Stimulated activated CD4-positive, alpha-beta T cell treated with anti-CD3 and anti-CD28 coated beads, TNF-alpha, amount 100 ng/mL, for 1 hour (primary cell): Measurements from ENCODE around the gene ERAS.
"Not testable (repeated sequence)": the region's sequence is repeated elsewhere in the genome, so short reads cannot be mapped to it uniquely, and the experiment has no call there.

Experiments used
- DNase-seq, 3 donors: peaks; one replicate each; pipeline ENCODE4 v3.0.0-alpha.2; 2020; ENCODE audit warnings: low read depth in 3 of 3, low spot score in 1 of 3

Gene ERAS

DNA sequence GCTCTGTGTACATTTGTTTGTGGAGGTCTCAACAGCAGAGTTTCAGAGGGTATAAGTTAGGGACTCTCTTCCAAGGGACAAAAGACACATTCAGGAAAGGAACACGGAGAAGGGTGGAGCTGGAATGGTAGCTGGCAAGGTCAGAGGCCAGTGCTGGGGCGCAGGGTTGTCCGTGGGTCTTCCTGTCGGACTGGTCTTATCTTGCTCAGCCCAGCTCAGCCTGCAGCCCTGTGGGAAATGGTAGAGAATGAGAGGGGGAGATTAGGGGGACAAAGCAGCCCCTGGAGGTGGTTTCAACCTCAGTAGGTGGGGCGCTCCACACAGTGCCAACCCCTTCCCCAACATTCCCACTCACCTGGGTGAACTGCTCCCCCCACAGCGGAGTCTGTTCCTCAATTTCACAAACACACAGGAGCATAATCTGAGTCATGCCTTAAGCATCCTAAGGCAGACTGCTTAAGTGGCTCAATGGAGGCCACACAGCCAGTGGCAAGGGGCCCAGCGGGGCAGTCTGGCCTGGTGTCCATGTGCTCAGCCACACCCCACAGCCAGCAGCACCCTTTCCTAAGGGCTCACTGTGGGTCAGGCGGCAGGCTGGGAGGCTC, 31.3 kb upstream of the ERAS start:
- DNase-seq, result no peak

DNA sequence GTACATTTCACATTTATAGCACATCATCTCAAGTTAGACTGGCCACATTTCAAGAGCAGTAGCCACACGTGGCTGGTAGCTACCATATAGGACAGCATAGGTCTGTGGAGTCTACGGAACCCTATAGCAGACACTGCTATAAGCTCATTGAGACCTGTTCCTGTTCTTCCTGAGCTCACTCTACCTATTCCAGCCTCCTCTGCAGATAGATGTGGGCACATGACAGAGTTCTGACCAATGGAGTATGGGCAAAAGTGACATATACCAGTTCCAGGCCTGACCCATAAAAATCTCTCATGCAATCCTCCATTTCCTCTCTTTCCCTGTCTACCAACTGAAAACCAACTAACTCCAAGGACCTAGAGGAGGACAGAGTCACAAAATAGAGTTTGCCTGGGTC, 28.0 kb upstream of the ERAS start:
- no peak for DNase-seq

DNA sequence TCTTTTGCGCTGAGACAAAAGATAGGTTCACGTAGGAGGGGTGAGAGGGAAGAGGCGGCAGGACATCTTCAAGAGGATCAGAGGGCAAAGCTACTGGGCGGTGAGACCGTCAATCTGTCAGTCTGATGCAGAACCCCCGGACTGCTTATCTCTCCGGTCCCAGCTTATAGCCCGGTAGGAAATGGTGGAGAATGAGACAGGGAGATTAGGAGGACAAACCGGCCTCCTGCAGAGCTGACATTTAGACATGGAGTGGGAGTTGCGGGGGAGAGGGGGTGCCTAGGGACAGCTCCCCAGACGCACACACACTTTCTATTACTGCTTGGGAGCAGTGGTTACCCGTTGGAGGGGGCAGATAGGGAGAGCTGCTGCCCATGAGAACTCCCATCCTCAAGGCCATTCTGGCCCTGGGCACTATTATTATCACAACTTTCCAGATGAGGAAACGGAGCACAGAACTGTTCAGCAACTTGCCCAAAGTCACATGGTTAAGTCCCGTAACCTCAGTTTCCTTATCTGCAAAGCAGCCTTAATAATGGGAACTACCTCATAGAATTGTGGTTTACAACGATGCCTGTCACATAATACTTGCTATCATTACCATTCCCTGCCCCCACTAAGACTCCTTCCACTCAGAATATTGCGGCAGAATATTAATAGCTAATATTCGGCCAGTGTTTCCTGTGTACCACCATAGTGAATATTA, 25.6 kb upstream of the ERAS start:
- DNase-seq, result no peak

DNA sequence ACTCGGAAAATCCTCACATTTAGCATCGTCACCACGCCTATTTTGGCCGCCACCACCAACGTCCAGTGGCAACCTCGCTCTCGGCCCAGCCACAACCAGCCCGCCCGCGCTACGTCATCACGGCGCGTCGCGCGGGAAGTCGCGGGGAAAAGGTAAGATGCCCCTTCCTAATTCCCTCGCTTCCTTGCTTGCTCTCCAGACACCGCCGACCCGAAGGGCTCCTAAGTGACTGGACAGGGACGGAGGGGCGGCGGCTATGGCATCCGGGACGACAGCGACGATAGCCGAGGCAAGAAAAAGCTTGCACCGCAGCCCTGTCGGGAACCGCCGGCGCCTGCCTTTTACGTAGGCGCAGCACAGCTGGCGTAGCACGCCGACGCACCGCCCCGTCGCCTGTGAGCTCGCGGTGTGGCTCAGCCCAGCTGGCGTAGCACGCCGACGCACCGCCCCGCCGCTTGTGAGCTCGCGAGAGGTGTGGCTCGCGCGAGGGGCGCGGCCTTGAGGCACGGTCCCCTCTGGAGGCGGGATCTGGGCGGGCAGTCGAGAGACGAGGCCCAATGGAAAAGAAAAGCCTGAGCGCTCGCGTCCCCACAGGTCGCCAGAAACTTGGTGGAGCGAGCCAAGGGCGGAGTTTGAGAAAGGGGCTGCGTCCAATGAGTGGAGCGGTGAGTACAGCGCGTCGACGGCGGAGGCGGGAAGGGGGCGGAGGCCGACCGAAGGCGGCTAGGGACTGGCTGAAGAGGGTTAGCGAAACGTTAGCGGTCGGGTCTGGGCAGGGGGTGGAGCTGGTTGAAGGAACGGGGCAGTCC, 24.8 kb upstream of the ERAS start, which contains the start of gene HDAC6:
HDAC6 (plus strand) TSS at position 788 of the 809 bp plus-strand sequence. CDS start 626 bp downstream, outside the sequence.
- DNase-seq, result peak; percentile 80 to 88 (median 88)

DNA sequence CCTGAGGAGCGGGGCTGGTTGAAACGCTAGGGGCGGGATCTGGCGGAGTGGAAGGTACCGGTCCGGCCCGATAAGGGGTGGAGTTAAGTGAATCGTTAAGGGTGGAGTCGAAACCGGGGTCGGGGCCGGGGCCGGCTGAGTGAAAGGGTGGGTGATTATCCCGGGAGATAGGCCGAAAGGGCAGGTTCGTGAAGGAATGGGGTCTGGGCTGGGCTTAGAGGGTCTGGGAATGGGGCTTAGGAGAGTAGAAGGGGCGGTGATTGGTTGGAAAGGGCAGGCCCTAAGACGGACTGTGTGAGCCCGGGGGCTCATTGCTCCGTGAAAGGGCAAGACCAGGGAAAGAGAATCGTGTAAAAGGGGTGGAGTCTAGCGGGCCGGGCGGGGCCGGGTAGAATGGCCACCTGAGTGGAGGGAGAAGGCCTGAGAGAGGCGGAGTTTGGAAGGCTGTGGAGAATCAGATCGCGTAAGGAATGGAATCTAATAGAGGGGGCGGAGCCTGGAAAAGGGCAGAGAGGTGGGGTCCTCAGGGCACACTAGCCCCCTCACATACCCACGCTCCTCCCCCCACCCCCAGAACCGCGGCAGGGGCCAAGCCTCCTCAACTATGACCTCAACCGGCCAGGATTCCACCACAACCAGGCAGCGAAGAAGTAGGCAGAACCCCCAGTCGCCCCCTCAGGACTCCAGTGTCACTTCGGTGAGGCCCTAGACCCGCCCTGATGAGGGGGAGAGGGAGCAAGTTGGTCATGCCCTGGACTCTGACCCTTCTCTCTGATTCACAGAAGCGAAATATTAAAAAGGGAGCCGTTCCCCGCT, 24.0 kb upstream of the ERAS start:
- DNase-seq, result peak; percentile 8 to 45 (median 9)

DNA sequence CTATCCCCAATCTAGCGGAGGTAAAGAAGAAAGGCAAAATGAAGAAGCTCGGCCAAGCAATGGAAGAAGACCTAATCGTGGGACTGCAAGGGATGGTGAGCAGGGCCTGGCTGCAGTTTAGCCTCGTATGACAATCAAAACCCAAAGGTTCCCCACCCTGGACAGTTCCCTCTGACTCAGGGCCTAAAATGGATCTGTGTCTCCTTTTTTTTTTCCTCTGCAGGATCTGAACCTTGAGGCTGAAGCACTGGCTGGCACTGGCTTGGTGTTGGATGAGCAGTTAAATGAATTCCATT, 23.5 kb upstream of the ERAS start:
- no peak for DNase-seq

DNA sequence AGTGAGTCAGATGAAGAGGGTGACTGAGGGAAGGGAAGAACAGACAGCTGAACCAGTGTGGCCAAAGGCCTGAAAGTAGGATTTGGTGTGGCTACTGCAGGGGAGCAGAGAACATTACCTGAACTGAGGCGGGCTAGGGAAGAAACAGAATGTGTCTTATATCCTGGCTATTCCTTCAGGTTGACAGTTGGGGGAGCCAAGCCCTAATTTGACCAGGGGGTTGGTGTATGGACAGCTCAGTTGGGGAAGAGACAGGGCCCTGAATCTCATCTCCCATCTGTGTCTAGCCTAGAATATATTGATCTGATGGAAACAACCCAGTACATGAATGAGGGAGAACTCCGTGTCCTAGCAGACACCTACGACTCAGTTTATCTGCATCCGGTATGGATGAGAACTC, 20.2 kb upstream of the ERAS start:
- DNase-seq, result no peak

DNA sequence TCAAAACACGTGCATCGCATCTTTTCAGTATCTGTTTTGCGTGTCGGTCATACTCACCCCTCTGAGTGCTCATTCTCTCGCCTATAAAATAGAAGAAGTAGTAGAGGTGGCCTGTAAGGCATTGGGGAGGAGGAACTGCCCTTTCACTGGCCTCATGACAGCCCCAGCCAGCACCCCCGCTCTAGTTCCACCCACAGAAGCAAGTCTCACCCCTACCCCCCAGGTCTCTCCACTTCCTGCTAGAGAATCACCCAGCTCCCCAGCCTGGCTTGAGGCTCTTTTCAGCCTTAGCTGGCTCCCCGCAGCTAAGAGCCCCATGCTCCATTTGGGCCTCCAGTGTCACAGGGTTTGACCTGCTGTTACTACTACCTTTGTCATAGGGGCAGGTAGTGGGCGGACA, 12.7 kb upstream of the ERAS start:
- no peak for DNase-seq

DNA sequence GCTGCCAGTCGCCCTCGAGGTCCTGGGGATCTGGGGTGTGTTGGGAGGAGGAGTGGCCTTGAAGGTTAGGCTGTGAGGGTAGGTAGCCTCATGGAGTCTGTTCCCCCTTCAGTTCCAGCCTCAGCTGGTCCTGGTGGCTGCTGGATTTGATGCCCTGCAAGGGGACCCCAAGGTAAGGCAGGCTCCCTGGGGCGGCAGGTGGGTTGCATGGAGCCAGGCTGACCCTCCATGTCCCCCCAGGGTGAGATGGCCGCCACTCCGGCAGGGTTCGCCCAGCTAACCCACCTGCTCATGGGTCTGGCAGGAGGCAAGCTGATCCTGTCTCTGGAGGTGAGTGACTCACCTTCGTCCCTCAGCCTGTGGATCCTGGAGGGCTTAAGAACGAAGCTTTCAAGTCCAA, 11.6 kb upstream of the ERAS start:
- DNase-seq, result no peak

DNA sequence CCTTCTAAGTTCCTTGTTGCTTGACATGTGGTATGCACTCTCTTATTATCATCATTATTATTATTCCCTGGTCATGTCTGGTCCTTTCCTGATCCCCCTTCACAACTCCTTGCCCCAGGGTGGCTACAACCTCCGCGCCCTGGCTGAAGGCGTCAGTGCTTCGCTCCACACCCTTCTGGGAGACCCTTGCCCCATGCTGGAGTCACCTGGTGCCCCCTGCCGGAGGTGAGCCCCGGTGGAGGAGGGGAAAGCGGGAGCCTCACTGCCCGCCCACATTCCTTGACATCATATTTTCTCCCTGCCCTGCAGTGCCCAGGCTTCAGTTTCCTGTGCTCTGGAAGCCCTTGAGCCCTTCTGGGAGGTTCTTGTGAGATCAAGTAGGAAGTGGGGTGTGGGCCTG, 11.0 kb upstream of the ERAS start:
- no peak for DNase-seq

DNA sequence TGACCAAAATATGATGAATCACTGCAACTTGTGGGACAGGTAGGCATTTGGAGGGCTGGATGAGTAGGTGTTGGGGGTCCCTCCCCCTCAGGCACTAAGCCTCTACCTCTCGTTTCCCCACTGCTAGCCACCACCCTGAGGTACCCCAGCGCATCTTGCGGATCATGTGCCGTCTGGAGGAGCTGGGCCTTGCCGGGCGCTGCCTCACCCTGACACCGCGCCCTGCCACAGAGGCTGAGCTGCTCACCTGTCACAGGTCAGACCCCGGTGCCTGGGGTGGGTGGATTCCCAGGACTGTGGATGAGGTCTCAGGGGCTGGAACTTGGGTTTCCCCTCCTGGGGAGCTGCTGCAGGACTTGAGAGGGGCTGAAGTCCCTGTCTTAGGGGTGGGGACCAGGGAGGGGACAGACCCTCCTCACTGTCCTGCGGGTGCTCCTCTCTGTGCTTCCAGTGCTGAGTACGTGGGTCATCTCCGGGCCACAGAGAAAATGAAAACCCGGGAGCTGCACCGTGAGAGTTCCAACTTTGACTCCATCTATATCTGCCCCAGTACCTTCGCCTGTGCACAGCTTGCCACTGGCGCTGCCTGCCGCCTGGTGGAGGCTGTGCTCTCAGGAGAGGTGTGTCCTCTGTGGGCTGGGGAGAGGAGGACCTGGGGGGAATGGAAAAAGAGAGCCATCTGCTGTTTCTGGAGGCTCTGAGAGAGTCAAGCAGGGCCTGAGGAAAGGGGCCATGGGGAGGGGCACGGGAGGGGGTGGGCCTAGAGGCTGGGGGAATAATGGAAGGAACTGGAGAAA, 10.1 kb upstream of the ERAS start:
- no peak for DNase-seq

DNA sequence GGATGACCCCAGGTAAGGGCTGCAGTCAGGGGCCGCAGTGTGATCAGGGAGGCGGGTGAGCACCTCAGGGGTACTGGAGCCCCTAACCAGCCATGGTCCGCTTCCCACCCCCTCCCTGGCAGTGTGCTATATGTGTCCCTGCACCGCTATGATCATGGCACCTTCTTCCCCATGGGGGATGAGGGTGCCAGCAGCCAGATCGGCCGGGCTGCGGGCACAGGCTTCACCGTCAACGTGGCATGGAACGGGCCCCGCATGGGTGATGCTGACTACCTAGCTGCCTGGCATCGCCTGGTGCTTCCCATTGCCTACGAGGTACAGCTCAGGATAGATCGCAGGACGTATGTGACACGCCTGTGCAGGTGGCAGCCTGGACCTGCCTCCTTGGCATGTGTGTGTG, 8.2 kb upstream of the ERAS start:
- no peak for DNase-seq

DNA sequence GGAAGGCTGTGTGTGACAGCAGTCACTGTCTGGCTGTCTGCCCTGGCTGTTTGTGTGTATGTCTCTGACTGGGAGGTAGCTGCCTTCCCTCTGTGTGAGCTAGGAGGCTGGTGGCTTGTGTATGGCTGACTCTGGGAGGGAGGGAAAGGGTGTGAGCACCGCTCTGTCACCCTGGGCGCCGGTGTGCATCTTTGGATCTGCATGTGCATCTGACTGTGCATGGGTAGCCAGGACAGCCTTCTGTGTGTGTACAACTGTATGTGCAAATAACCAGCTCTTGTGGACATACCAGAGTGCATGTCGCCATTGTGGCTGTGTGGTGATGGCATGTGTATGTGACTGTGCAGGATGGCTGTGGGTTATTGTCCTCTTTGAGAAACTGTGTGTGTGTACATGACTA, 7.4 kb upstream of the ERAS start:
- DNase-seq, result no peak

DNA sequence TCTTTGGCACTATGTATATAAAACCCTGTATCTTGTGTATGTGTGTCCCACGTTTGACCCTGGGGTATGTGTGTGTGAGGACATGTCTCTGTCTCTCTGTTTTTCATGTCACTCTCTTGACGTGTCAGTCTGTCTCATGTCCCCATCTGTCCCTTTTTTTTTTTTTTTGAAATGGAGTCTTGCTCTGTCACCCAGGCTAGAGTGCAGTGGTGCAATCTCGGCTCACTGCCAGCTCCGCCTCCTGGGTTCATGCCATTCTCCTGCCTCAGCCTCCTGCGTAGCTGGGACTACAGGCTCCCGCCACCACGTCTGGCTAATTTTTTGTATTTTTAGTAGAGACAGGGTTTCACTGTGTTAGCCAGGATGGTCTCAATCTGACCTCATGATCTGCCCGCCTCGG, 6.9 kb upstream of the ERAS start:
- DNase-seq, result not testable (repeated sequence)

DNA sequence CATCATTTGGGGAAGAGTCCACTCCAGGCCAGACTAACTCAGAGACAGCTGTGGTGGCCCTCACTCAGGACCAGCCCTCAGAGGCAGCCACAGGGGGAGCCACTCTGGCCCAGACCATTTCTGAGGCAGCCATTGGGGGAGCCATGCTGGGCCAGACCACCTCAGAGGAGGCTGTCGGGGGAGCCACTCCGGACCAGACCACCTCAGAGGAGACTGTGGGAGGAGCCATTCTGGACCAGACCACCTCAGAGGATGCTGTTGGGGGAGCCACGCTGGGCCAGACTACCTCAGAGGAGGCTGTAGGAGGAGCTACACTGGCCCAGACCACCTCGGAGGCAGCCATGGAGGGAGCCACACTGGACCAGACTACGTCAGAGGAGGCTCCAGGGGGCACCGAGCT, 3.3 kb upstream of the ERAS start:
- no peak for DNase-seq

DNA sequence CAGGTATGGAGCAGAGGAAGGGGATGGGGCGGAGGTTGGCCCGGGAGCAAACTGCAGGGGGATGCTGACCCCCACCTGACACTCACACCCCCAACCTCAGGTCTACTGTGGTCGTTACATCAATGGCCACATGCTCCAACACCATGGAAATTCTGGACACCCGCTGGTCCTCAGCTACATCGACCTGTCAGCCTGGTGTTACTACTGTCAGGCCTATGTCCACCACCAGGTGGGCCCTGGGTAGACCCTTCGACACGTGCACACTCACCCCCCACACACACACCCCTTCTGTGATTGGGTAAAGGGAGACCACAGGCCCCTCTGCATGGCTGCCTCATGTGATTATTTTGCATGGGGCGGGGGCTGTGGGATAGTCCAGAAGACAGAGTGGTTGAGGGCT, 2.2 kb upstream of the ERAS start:
- no peak for DNase-seq

DNA sequence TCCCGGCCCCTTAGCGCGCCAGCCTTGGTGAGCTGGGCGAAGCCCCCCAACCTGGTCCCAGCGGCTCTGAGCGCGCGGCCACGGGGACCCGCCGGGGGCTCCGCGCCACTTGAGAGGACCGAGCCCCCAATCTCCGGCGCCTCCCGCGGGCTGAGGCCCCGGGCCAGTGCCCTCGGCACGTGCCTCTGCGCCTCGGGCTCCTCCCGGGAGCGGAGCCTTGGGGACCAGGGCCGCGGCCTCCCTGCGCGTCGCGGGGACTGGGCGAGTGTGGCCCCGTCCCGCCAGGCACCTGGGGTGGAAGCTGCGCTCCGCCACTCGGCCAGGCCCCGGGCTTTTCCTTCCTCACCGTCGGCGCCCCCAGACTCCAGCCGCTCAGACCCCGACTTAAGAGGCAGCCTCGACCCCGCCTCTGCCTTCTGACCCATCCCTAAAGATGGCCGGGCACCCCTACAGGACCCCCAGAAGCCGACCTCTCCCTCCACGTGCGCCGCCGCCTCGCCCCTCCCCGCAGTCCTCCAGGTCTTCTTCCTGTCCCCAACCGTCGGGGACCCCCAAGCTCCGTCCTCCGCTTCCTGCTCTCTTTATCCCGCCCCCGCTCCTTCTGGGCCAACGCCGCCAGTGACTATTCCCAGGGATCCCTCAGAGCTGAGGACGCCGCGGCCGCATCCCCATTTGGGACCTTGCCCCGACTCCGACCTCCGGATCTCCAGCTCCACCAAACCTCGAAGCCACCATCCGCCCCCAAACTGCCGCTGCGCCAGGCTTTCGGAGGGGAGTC, 752 bp downstream of the ERAS start:
- DNase-seq, result no peak

DNA sequence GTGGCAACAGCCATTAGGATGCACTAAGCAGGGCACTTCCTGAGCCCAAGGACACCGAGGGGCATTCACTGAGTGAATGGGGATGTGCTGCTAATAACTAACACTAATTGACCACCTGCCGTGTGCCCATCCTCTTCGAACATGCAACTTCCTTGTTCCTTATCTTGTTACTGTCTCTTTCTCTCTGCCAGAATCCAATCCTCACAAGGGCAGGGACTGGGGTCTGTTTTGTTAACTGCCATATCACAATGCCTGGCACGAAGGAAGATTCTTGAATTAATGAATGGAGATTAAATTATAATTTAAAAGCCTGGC, 1.3 kb downstream of the ERAS start:
- DNase-seq, result no peak

DNA sequence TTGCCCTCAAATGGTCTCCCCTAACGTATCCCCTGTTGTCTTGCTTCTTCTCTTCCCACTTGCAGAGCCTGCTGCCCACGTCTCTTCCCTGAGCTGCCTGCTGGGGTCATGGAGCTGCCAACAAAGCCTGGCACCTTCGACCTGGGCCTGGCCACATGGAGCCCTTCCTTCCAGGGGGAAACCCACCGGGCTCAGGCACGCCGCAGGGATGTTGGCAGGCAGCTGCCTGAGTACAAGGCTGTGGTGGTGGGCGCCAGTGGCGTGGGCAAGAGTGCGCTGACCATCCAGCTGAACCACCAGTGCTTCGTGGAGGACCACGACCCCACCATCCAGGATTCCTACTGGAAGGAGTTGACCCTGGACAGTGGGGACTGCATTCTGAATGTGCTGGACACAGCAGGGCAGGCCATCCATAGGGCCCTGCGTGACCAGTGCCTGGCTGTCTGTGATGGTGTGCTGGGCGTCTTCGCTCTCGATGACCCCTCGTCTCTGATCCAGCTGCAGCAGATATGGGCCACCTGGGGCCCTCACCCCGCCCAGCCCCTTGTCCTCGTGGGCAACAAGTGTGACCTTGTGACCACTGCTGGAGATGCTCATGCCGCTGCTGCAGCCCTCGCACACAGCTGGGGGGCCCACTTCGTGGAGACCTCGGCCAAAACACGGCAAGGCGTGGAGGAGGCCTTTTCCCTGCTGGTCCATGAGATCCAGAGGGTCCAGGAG, 2.9 kb downstream of the ERAS start:
- DNase-seq, result no peak
